NCI-H82 treated with DMSO at 0.1 percent for 48 hours (cell line): ENCODE data around the gene NR3C1.

Experiments
- DNase-seq: peaks from one replicate; lab custom pipeline; 2025; ENCODE audit not compliant: unreplicated experiment; lab: John Stamatoyannopoulos, UW

The NR3C1 gene

DNA sequence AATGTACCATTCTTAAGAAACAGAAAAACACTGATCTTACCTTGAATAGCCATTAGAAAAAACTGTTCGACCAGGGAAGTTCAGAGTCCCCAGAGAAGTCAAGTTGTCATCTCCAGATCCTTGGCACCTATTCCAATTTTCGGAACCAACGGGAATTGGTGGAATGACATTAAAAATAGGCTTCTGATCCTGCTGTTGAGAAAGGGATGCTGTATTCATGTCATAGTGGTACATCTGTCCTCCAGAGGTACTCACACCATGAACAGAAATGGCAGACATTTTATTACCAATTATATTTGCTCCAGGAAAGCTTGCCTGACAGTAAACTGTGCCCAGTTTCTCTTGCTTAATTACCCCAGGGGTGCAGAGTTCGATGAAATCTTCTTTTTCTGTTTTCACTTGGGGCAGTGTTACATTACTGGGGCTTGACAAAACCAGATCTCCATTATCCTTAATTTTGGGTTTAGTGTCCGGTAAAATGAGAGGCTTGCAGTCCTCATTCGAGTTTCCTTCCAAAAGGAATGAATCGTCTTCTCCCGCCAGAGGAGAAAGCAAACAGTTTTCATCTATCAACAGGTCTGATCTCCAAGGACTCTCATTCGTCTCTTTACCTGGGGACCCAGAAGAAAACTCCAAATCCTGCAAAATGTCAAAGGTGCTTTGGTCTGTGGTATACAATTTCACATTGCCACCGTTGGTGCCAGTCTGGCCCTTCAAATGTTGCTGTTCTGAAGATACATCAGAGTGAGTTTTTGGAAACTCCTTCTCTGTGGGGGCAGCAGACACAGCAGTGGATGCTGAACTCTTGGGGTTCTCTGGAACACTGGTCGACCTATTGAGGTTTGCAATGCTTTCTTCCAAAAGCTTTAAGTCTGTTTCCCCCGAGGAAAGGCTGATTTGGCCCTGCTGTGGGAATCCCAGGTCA is 3.6 kb downstream of the NR3C1 start:
- no peak for DNase-seq

DNA sequence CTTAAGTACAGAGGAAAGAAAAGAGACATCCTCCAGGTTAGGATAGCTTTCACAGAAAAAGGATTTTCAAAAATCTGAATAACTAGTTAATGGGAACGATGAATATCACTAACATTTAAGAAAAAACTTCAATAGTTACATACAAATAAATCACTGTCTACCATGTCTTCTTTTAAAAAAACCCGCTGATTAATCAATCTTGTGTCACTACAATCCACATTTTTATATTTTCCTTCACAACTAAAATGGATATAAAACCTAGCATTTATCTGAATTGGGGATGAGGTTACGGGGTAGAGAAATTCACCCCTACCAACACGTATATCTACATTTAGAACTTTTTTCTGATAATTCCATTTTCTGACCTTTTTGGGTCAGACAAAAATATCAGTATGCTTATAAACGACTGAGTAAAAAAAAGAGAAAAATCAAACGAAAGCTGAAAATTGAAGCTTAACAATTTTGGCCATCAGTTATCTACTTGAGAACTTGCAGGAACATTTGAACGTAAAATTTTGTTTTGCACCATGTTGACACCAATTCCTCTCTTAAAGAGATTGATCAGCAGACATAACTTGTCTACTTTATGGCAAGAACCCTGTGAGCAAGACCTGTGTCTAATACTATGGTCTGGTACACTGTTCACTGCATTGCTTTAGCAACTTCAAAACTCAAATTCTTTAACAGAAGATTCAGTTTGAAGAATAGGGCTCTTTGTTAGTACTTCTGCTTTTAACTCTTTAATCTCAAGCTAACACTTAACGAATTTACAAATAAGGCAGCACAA is 4.8 kb downstream of the NR3C1 start:
- DNase-seq, result no peak

DNA sequence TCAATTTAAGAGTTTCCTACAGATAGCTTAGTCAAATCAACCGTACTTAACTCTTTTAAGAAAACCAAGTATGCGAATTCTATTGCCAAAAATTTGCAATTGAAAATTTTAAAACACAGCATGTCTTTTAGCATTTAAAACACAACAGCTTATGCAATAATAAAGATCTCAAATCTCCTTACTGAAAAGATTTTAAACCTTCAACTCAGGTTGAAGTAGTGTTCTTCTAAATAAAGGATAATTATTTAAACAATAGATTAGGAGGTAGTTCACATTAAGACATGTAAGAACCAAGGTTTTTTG is 5.5 kb downstream of the NR3C1 start:
- no peak for DNase-seq

DNA sequence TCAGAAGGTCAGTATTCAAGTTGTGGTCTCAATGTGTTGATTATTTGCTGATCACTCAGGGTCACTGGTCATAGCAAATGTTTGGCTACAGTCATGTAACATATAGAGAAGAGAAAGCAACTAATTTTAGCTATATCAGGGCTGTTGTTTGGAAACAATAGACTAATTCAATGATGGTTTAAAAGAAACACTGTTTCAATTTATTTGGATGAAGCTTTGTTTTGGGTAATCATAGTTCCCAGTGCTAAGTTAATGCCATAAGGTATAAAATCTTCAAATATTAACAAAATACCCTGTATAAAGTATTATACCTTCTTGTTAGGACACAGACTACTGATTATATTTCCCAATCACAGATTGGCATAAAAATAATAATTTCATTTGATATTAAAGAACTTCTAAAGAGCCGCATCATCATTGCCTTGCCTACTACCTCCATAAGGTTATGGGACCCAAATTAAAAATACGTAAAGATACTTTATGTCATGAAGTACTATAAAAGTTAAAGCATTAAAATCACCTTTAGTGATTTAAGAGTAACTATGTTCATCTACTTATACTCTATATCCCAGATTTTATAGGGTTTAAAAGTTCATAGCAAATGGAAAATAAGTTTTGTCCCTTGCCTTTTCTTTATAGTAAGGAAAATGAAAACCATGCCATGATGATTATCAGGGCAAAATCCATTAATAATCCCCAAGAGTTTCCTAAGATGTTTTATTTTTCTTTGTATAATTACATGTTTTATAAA is 6.0 kb downstream of the NR3C1 start:
- no peak for DNase-seq

DNA sequence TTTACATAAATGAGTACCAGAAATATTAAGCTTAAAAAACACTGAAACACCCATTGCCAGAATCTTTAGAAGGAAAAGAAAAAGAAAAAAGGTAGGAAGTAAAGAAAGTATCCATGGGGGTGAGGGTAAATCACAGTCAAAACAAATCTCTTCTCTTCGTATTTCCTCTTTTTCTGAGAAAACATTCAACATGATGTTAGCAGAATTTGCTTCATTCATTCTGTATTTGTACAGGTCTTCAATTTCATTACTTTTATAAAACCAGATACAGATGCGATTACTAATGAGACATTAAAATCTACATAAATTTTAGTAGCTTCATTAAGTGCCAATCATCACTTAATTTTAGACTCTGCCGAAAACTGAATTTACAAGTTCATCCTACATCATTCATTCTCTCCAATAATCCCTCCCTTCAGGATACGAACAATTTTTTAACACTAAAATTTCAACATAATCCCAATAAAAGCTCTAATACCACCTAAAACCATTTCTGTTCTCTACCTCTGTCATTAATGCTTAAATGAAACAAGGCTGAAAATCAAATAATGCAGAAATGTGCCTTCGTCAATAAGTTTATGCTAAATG is 7.0 kb downstream of the NR3C1 start:
- no peak for DNase-seq

DNA sequence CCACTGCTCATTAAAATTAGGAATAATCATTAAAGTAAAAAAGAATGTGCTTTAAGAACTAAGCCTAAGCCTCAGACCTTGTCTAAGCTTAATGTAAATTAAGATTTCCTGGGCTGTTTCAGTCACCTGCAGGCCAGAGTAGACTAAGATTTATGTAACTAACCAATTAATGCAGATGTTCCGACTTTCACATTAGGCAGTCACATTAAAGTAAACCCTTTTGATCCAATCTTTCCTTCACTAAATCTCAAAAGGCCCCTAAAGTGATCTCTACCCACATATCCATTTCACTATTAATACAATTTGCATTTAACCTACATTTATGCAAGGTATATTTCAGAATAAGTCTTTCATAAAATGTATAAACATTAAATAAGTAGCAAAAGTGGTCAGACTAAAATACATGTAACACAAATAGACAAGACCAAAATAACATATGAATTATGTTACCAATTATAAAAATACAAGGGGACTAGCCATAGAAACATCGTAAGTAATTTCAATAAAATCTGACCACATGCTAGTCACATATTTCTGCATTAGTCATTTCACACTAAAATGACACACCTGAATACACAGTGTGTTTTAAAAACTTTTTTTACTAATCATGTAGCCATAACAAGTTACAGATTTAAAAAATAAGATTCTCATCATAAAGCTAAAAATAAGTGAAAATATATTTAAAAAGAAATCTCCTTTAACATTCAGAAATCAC is 7.7 kb downstream of the NR3C1 start:
- no peak for DNase-seq

DNA sequence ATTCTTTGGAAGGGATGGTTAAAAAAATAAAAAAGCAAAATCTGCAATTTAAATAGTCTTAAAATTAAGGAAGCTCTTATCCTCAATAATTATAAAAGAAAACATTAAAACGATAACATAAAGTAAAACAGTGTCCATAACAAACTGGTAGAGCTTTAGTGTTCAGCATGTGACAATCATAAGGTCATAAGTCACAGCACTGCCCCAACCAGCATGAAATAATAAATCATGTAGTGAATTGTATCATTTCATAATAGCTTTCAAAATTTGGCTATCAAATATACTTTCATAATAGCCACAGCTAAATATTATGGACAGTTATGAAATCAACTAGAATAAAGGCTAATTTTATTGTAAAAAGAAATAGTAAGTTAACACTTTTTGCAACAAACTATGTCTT is 10.0 kb downstream of the NR3C1 start:
- no peak for DNase-seq

DNA sequence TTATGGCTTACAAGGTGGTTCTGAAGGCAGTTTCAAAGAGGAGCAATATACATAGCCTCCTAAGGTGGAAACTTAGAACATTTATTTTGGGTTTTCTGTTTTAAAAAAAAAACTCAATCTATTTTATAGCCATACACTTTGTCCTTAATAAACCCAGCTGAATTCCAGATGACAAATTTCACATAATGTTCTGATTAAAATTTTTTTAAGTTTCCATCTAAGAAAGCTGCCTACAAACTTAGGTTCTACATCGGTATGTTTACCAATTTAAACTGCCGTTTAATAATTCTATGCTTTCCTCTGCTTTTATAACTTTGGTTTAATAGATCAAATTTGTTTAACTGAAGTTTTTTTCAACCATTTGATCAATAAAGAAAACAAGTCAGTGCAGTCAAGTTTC is 12.5 kb downstream of the NR3C1 start:
- no peak for DNase-seq

DNA sequence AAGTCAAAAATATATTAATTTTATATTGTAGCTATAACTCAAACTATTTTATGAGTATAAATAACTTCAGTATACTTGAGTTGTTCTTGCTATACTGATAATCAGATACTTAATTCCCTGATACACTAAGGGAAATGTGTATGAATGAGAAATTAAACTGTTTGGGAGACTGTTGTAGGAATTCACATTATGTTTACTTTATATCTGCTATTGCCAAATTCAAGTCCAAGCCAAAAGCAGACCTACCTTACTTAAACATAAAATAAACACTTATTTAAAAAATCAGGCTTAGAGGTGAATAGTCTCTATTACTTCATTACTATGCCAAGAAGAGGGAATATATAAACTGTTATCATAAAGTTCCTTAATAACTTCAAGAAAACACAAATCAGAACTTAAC is 13.2 kb downstream of the NR3C1 start:
- DNase-seq, result no peak

DNA sequence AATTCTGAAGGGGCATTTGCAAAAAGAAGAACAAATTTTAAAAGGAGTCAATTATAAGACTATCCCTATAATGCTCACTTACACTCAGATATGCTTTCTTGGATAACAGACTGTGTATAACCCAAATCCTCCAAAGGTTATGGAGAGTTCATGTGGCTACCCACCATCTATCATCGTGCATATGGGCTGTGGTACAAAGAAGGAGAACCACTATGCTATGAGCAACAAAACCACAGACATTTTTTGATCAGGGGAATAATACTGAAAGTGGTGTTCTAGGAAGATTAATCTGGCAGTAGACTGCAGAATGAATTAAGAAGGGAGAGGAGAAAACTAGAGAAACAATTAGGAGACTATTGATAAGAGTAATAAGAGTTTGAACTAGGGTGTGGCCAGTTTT is 16.8 kb downstream of the NR3C1 start:
- DNase-seq, result no peak

DNA sequence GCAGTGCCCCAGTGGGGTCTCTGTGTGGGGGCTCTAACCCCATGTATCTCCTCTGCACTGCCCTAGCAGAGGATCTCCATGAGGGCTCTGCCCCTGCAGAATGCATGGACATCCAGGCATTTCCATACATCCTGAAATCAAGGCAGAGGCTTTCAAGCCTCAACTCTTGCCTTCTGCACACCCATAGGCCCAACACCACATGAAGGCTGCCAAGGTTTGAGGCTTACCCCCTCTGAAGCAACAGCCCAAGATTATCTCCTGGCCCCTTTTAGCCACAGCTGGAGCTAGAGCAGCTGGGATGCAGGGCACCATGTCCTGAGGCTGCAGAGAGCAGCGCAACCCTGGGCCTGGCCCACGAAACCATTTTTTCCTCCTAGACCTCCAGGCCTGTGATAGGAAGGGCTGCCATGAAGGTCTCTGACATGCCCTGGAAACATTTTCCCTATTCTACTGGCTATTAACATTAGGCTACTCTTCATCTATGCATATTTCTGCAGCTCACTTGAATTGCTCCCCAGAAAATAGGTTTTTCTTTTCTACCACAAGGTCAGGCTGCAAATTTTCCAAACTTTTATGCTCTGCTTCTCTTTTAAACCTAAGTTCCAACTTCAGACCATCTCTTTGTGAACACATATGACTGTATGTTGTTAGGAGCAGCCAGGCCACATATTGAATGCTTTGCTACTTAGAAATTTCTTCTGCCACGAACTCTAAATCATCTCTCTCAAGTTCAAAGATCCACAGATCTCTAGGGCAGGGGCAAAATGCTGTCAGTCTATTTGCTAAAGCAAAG is 18.4 kb downstream of the NR3C1 start:
- no peak for DNase-seq

DNA sequence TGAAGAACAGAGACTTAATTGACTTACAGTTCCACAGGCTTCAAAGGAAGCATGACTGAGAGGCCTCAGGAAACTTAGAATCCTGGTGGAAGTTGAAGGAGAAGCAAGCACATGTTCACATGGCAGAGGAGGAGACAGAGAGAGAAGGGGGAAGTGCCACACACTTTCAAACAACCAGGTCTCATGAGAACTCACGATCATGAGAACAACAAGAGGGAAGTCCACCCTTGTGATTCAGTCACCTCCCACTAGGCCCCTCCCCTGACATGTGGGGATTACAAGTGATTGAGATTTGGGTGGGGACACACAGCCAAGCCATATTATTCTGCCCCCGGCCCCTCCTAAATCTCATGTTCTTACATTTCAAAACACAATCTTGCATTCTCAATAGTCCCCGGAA is 19.5 kb downstream of the NR3C1 start:
- DNase-seq, result no peak

DNA sequence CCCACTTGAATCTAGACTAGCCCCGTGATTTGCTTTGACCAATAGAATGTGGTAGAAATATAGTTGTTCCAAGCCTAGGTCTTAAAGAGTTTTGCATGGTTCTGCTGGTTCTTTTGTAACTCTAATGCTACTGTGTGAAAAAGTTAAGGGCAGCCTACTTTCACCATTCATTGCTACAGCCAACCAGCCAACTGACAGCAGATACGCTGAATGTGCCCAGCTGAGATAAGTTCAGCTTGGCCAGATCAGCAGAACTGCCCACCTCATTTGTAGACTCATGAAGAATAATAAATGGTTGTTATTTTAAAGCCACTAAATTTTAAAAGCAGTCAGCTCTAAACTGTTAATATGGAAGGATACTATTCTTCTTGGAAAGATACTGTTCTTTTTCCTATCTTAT is 23.9 kb downstream of the NR3C1 start:
- no peak for DNase-seq

DNA sequence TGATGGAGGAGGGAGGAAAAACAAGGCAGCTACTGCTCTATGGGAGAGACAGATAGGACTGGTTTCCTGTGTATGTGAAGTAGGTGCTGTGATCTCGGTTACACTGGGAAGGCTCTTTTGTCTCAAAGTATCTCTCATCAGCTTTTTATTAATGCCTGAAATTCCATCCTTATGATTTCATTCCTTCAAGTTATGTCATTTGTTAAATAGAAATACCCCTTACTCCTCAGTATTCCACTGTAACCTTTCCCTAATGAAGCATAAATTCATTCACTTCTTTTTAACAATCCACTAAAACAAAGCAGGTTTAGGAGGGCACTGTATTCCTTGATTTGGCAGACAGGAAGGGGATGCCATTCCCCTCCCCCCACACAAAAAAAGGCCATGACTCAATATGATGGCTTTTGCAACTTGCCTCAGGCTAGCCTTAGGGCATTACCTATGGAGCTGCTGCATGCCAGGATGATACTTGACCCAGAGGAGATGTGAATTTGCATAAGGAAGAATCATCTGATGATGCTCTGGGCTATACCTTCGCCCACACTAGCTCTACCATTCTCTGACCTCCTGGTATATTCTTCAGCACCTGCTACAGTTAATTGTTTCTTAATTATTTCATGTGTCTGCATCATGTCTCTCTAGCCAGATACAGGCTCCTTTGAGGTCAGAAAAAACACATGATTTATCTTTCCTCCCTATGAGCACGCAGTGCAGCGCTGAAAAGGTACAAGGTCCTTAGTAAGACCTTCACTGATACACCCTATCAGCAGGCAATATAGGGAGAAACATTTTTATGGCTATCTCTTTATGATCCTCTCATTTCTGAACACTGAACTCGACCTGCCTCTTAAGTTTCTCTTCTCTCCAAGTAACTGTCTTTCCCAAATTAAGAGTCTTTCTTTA is 26.3 kb downstream of the NR3C1 start:
- DNase-seq, result no peak

DNA sequence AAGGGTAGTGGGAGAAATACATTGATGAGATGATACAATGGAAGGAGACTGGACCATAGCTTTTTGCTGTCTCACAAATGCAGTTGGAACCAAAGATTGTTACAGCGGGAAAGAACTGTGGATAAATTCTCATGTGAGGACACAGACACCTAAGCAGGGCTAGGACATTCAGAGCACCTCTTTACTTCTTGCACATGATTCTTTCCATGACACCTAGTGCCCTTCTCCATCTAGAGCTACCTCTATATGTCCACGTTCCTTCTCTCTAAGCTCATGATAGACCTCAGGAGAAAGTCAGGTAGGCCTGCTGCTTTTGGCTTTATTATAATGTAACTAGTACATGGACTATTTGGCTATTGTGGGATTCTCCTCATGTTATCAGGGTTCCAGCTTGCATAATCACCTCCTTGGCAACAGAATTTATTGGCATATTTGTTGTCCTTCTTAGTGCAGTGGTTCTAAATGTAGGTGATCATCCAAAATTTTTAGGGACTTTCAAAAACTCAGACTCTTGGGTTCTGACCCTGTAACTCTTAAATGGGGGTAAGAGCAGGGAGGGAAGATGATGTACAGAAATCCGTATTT is 27.2 kb downstream of the NR3C1 start:
- DNase-seq, result no peak

DNA sequence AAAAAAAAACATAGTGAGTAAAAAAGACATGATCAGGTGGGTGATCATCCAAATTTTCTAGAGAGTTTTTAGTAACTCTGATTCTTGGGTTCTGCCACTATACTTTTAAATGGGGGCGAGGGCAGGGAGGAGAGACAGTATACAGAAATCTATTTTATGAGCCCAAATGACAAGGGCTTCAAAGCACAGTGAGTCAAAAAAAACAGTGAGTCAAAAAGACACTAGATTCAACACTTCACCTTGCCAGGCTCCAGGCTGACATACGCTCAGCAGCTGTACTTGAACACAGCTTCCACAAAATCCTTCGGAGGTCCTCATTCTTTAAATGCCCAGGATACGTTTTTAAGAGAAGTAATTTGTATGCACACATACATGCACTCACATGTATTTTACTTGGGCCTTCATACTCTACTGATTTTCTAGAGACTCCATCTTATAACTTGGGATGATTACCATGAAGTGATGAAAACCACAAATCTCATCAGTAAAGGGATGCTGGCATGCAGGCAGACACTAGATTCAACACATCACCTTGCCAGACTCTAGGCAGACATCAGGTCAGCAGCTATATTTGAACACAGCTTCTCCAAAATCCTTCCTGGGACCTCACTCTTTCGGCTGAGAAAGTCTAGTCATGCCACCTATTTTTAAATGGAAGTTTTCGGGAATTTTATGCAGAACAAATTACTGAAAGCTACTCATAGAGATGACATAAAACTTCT is 28.8 kb downstream of the NR3C1 start:
- no peak for DNase-seq

DNA sequence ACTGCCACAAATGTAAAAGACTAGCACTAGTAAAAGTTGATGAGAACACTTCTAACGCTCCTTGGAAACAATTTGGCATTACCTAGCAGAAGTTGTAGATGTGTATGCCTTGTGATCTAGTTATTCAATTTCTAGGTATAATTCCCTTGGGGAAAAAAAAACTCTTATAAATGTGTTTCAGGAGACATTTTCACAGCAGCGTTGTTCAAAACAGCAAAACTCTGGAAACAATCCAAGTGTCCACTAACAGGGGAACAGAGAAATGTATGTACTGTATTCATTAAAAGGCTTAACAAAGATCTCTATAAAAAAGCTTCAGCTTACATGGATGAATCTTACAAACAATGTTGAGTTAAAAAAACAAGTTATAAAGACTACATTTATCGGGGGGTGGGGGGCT is 30.4 kb downstream of the NR3C1 start:
- no peak for DNase-seq
